ENCODE measurements around the gene ASF1B.
"Not testable (repeated sequence)": the region's sequence is repeated elsewhere in the genome, so short reads cannot be mapped to it uniquely, and the experiment has no call there.

The ASF1B gene

DNA sequence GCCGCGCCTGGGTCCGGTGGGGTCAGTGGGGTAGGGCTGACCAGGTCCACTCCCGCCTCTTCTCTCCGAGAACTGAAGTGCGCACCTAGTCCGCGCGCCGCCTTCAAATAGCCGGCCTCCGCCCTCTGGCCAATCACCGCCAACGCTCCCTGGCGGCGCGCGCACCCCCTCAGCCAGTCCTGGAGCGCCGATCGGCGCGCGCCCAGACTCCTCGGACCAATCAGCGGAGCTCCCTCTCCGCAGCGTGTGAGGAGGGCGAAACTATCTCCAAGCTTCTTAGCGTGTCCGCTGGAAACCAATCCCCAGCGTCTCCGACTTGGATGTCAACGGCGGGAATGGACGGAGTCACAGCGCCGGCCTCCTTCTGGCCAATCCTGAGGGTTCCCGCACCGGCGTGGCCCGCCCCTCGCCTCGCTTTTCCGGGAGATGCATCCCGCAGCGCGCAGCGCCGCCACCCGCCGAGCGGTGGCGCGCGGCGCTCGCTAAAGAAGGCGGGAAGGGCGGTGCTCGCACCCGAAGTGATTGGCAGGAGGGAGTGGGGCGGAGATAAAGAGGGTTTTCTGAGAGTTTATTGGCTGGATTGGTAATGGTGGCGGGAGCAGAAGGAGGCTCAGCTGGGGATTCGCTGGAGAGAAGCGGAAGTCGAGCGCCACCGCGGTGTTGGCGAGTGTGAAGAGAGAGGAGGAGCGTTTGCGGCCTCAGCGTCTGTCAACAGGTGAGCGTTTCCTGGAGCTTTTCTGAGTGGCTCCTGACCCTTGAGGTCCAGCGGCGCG is at the start of gene ASF1B:
Gene ASF1B (minus strand): TSS at position 81 of the 773 bp plus-strand sequence. CDS start 133 bp downstream, outside the sequence.
- peak; percentile 100 for DNase-seq

DNA sequence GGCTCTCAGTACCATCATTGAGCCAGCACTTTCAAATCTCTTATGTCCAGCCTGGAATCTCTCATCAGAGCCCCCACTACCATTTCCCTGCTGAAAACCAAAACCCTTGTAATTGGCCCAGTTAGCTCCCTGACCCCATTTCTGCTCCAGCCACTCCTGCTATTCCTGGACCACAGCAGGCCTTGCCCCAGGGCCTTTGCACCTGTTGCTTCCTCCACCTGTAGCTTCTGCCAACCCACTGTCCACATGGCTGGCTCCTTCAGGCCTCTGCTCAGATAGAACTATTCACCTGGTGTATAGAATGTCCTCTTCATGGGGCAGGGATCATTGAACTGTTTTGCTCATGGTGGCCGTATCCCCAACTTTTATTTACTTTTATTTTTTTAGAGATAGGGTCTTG is 49.3 kb upstream of the ASF1B start:
- DNase-seq = not testable (repeated sequence)

DNA sequence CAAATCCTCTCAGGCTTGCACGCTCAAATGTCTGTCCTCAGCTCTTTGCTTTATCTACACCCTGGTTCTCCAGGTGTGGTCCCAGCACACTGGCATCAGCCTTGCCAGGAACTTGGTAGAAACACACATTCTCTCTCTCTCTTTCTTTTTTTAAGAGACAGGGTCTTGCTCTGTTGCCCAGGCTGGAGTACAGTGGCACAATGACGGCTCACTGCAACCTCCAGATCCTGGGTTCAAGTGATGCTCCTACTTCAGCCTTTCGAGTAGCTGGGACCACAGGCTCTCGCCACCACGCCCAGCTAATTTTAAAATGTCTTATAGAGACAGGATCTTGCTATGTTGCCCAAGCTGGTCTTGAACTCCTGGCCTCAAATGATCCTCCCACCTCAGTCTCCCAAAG is 48.8 kb upstream of the ASF1B start:
- no peak for DNase-seq

GRCh38 chr19:14183741-14184350 is 47.5 kb upstream of the ASF1B start:
- DNase-seq = no peak

DNA sequence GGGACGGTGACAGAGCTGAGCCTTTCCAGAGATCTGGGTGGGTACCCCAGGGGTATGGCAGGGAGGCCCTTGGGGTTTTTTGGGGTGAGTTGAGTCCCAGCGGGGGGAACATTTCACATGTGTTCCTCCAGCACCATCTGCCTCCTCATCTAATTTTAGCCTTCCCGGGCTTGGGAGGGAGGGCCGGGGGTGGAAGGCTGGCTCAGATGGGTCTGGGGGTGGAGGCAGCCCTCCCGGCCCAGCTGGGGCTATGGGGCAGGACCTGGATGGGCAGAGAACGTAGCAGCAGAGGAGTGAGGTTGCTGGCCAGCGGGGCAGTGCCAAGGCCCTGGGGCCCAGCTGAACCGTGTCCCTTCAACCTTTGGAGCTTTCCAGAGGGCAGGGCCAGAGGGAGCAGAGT is 46.1 kb upstream of the ASF1B start:
- no peak for DNase-seq

DNA sequence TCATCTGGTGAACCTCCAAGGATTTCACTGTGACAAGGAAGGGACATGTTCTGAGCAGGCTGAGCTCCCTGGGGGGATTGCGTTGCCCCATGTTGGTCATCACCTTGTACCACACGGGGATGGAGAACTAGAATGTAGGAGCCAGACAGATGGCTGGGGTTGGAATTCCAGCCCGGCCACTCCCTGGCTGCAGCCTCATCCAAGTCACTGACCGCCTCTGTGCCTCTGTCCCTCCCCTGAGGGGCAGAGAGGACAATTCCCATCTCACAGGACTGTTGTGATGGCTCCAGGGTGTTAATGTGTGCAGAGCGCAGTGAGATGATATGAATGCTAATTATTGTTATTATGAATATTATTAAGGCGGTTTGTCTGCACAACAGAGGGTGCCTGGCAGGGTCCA is 45.5 kb upstream of the ASF1B start:
- no peak for DNase-seq

GRCh38 chr19:14181199-14181598 is 44.8 kb upstream of the ASF1B start:
- not testable (repeated sequence) for DNase-seq

- no peak for DNase-seq
These were observed 41.2 kb upstream of the ASF1B start for GRCh38 chr19:14177496-14178074.

DNA sequence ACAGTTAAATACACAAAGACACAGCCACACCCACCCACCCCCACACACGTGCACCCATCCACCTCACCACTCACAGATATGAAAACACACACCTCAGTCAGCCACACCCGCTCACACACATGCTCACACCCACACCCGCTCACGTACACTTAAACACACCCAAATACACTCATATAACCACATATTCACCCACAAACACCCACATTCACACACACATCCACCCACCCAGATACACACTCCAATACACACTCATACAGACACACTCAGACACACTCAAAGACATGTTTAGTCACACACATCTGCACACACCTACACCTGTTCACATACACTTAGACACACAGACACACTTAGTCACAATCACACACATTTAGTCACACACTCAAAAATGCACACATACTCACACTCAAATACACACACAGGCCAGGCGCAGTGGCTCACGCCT is 39.0 kb upstream of the ASF1B start:
- DNase-seq = no peak

DNA sequence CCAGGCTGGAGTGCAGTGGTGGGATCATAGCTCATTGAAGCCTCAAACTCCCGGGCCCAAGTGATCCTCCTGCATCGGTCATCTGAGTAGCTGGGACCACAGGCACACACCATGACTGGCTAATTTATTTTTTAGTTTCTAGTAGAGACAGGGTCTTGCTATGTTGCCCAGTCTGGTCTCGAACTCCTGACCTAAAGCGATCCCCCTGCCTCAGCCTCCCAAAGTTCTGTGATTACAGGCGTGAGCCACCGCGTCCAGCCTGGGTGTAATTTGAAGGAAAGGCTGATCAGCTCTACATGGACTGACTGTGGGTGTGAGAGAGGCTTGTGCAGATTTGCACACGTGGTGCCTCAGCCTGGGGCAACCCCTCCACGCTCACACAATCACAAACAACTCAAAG is 38.5 kb upstream of the ASF1B start:
- DNase-seq = no peak

DNA sequence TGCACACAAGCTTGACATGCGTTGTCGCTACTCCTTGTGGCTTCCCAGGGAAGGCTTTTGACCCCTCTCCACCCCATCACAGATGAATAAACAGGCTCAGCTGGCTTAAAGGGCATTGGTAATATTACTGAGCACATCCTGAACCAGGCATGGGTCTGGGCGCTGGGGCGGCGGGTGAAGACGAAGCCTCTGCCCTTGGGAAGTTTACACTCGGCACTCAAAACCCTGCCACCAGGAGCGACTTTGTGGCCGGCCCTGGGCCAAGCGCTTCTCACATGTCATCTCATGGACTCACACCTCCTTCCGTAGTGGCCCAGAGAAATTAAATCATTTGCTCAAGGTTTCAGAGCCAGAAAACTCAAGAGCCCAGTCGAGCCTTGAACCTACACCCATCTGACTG is 32.6 kb upstream of the ASF1B start:
- no peak for DNase-seq

DNA sequence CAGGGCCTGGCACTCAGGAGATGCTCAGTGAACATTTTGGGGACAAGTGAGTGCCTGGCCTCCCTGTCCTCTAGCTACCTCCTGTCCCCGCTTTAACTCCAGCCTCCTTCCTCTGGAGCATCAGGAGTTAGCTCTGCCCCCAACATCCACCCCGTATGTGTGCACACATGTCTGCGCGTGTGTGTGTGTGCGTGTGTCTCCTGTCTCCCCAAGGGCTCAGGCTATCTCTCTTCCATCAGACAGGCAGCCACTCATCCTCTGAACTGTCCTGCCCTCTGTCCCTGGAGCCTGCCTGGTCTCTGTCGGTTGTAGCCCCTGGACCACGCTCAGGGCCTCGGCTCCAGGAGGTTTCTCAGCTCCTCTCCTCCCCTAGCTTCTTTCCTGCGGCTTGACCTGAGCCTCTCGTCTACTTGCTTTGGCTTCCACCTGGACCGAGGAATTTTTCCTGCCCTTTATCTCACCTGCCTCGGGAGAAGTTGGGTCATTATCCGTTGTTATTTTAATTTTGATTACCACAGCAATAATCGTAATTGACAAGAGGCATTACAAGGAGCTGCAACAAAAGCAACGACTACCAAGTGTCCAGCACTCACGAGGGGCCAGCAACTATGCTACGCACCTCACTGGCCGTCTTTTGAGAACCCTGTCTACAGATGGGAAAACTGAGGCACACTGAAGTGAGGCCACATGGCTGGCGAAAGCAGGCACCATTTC is 32.0 kb upstream of the ASF1B start:
- no peak for DNase-seq

DNA sequence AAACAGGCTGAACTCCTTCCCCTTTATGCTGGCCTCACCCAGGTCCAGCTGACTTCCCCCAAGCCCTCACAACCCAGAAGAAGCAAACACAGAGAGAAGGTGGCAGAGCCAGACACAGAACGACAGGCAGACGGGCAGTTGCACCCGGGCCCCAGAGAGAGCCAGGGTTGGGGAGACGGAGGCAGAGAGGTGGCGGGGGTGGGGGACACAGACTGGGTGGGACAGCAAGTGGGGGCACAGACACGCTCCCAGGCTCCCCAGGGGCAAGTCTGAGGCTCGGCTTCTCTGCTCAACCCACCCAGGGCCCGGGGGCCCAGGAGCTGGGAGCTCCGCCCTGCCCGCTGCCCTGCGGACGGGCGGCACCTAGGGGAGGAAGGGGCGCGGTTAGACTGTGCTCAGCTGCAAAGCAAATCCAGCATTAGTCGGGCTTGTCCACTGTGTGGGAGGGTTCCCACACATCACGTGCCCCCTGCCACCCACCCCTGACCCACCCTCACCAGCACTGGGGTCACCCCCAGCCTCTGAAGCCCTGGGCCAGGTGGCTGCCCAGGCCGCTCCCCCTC is 31.3 kb upstream of the ASF1B start:
- no peak for DNase-seq

GRCh38 chr19:14166999-14167575 is 30.7 kb upstream of the ASF1B start:
- no peak for DNase-seq

- no peak for DNase-seq
These were observed 29.8 kb upstream of the ASF1B start for GRCh38 chr19:14165990-14166830.

- no peak for DNase-seq
These were observed 28.5 kb upstream of the ASF1B start for GRCh38 chr19:14164724-14165493.

DNA sequence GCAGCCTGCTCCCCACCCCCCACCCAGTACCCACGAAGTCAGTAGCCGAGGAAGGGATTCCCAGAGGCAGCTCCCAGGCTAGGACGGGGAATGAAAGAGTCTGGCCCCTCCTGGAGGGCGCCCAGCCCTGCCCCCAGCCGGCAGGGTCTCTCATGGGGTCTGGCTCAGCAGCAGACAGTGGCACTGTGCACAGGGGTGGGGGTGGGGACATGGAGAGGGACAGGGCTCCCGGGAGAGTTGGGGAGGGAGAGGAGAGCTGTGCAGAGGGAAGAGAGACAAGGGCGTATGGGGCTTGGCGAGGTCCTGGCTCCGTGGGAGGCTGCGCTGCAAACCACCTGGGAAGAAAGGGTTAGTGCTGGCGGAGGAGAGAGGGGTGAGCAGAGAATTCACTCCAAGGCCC is 27.7 kb upstream of the ASF1B start:
- no peak for DNase-seq

GRCh38 chr19:14162871-14163297 is 26.5 kb upstream of the ASF1B start:
- no peak for DNase-seq

GRCh38 chr19:14161305-14161704 is 24.9 kb upstream of the ASF1B start:
- DNase-seq = no peak

- DNase-seq = no peak
These were observed 23.8 kb upstream of the ASF1B start for GRCh38 chr19:14160017-14160703.
